Stimulated activated CD4-positive, alpha-beta T cell treated with anti-CD3 and anti-CD28 coated beads, Interleukin-15, amount 100 ng/mL, for 1 hour (primary cell): ENCODE results near the gene C20orf204.
"Not testable (repeated sequence)": the region's sequence is repeated elsewhere in the genome, so short reads cannot be mapped to it uniquely, and the experiment has no call there.

Experiments
- DNase-seq, 2 donors: peaks; one replicate each; pipeline ENCODE4 v3.0.0-alpha.2; 2020; ENCODE audit warnings: low read depth in 1 of 2, low spot score in 1 of 2

Gene C20orf204

GRCh38 chr20:64035933-64036345 lies at the start of gene C20orf204:
Gene C20orf204, plus strand, starts transcription at chr20:64036182. Its CDS starts 142 bp downstream, at chr20:64036324.
- no peak for DNase-seq

- no peak for DNase-seq
Measured at GRCh38 chr20:64000906-64001305, 35.1 kb upstream of the C20orf204 start.

- no peak for DNase-seq
Measured at GRCh38 chr20:64001607-64002011, 34.4 kb upstream of the C20orf204 start.

- DNase-seq: no peak
Measured at GRCh38 chr20:64003960-64004725, 31.8 kb upstream of the C20orf204 start.

GRCh38 chr20:64005394-64005793 lies 30.6 kb upstream of the C20orf204 start:
- DNase-seq: no peak

- no peak for DNase-seq
Measured at GRCh38 chr20:64006490-64006889, 29.5 kb upstream of the C20orf204 start.

GRCh38 chr20:64006902-64007301 lies 29.1 kb upstream of the C20orf204 start:
- no peak for DNase-seq

GRCh38 chr20:64009811-64010387 lies 26.1 kb upstream of the C20orf204 start:
- DNase-seq: no peak

- DNase-seq: no peak
Measured at GRCh38 chr20:64010711-64011237, 25.2 kb upstream of the C20orf204 start.

GRCh38 chr20:64011366-64011779 lies 24.6 kb upstream of the C20orf204 start:
- DNase-seq: no peak

- DNase-seq: not testable (repeated sequence)
Measured at GRCh38 chr20:64012385-64013154, 23.4 kb upstream of the C20orf204 start.

- no peak for DNase-seq
Measured at GRCh38 chr20:64015635-64016034, 20.3 kb upstream of the C20orf204 start.

- no peak for DNase-seq
Measured at GRCh38 chr20:64021124-64021975, 14.6 kb upstream of the C20orf204 start.

GRCh38 chr20:64022671-64023360 lies 13.2 kb upstream of the C20orf204 start:
- no peak for DNase-seq

GRCh38 chr20:64023361-64024140 lies 12.4 kb upstream of the C20orf204 start:
- DNase-seq: no peak

- DNase-seq: no peak
Measured at GRCh38 chr20:64024141-64024990, 11.6 kb upstream of the C20orf204 start.

GRCh38 chr20:64025101-64025825 lies 10.7 kb upstream of the C20orf204 start:
- DNase-seq: no peak
